Liver (tissue), 3 donors: Measurements from ENCODE around the gene CNOT8.

Experiments used
- CTCF ChIP-seq: fragments of 150-350 bp; IDR thresholded peaks from 2 replicates; pipeline ENCODE4 v1.5.1; 2017; ENCODE audit warnings: improper control_type of control experiment, low read depth, low read length; ENCODE audit not compliant: missing input control
- JUND ChIP-seq, 2 donors: IDR thresholded peaks; 2 replicates each; pipeline ENCODE4 v1.6.1; 2016; ENCODE audit warnings: antibody characterized with exemption in 2 of 2
- NR2F2 ChIP-seq: IDR thresholded peaks from 2 replicates; pipeline ENCODE4 v1.6.1; 2016; ENCODE audit warnings: antibody characterized with exemption
- SP1 ChIP-seq: IDR thresholded peaks from 2 replicates; pipeline ENCODE4 v1.6.1; 2018; ENCODE audit warnings: antibody characterized with exemption, mild to moderate bottlenecking
- TAF1 ChIP-seq: conservative IDR thresholded peaks from 2 replicates; pipeline ENCODE4 v1.6.1; 2016; ENCODE audit warnings: antibody characterized with exemption, mild to moderate bottlenecking
- TF ChIP-seq, protein P1 (sequence below): IDR thresholded peaks from 2 replicates; pipeline ENCODE4 v1.6.1; 2016; ENCODE audit warnings: antibody characterized with exemption
- TF ChIP-seq, protein P2 (sequence below): IDR thresholded peaks from 2 replicates; pipeline ENCODE4 v1.6.1; 2016; ENCODE audit warnings: antibody characterized with exemption
- donor health status: healthy.
- donor health status: healthy.

GRCh38 chr5:154863291-154864080, 5.1 kb downstream of the CNOT8 start:
- TF ChIP-seq CTCF: no peak
- TF ChIP-seq, protein P1, sequence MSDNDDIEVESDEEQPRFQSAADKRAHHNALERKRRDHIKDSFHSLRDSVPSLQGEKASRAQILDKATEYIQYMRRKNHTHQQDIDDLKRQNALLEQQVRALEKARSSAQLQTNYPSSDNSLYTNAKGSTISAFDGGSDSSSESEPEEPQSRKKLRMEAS: no peak
- TF ChIP-seq SP1: no peak
- TF ChIP-seq TAF1: no peak
- TF ChIP-seq, protein P2, sequence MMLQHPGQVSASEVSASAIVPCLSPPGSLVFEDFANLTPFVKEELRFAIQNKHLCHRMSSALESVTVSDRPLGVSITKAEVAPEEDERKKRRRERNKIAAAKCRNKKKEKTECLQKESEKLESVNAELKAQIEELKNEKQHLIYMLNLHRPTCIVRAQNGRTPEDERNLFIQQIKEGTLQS: no peak
- TF ChIP-seq NR2F2: no peak
- TF ChIP-seq JUND (IDR thresholded peaks at IDR 0.05): no peak
